Activated T-helper 1 cell treated with anti-CD3 and anti-CD28 coated beads, Interleukin-12 subunit alpha, Interleukin-12 subunit beta, Interleukin-2, Interleukin-4 antibody, amounts not matched to agents 30 ng/mL and 10 ng/mL and 1 ng/mL, durations not matched to agents 14 hours and 24 hours and 36 hours (primary cell): ENCODE results near the gene MYBPH. TPM values are rescaled to one million over a fixed set of nuclear protein-coding genes. Genes with fewer than 3 reads are reported as not detected.

ENCODE experiments used
- DNase-seq: peaks from one replicate; pipeline ENCODE4 v3.0.0; 2021; ENCODE audit warnings: low spot score
- H3K27ac Mint-ChIP-seq: one replicate; pipeline ENCODE4 v1.8.0; 2021; ENCODE audit warnings: mild to moderate bottlenecking, mixed read lengths
- H3K27me3 Mint-ChIP-seq: one replicate; pipeline ENCODE4 v1.8.0; 2022; ENCODE audit warnings: mild to moderate bottlenecking, moderate library complexity, mixed read lengths; ENCODE audit not compliant: insufficient read depth
- H3K36me3 Mint-ChIP-seq: one replicate; pipeline ENCODE4 v1.8.0; 2021; ENCODE audit warnings: low read depth, mixed read lengths
- H3K4me1 Mint-ChIP-seq: one replicate; pipeline ENCODE4 v1.8.0; 2021; ENCODE audit warnings: low read depth, mixed read lengths
- H3K4me3 Mint-ChIP-seq: one replicate; pipeline ENCODE4 v1.8.0; 2021; ENCODE audit warnings: mild to moderate bottlenecking, moderate library complexity, mixed read lengths
- H3K9me3 Mint-ChIP-seq: one replicate; pipeline ENCODE4 v1.8.0; 2021; ENCODE audit warnings: mixed read lengths
- intact Hi-C: fragments of 100-400 bp; cut with micrococcal nuclease; formaldehyde crosslinking; loops from one replicate; pipeline ENCODE4 v1.15.1; 2024
- total RNA-seq: library from RNA; stranded (reverse); gene quantifications from 2 replicates; pipeline ENCODE4 v1.2.3, GENCODE V29; 2022

The MYBPH gene
- total RNA-seq, 1 donor from 2014 or later, result not detected

DNA sequence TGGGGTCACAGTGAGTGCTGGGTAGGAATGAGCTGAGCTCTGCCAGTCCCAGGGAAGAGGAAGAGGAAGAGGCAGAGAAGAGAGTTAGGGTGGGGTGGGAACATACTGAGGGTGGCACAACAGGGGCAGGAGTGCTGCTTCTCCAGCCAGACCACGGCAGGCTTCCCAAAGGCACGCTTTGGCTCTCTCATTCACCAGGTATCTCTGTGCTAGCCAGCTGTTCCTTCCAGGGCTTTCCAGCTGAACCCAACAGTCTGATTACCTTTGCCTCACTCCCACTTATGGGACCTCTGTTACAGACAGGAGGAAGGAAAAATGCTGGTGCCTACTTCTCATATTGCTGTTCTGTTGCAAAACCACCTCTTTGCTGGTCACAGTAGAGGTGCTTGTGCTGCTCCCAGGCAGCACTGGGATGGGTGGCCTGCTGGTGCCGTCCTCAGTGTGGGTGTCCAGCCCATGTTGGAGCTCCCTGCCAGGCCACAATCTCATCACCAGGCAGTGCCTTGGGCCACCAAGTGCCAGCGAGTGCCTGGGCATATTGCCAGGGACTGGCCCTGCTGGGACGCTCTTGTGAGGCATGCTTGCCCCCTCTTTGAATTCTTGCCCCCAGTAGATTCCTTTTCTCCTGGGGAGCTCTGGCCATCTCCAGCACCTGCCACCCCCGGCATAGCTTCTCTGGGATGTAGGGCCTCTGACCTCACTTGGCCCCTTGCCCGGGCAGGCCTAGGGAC is 46.0 kb downstream of the MYBPH start:
- Mint-ChIP-seq H3K9me3 (no peaks in the 10 kb centered on the region), H3K27me3 (peaks cover 30% of the 10 kb centered on the region)
- intact Hi-C loops, result loop anchor here (10.0 kb wide), 1 partner anchor 315 kb away; no protein-coding TSS in a partner anchor

DNA sequence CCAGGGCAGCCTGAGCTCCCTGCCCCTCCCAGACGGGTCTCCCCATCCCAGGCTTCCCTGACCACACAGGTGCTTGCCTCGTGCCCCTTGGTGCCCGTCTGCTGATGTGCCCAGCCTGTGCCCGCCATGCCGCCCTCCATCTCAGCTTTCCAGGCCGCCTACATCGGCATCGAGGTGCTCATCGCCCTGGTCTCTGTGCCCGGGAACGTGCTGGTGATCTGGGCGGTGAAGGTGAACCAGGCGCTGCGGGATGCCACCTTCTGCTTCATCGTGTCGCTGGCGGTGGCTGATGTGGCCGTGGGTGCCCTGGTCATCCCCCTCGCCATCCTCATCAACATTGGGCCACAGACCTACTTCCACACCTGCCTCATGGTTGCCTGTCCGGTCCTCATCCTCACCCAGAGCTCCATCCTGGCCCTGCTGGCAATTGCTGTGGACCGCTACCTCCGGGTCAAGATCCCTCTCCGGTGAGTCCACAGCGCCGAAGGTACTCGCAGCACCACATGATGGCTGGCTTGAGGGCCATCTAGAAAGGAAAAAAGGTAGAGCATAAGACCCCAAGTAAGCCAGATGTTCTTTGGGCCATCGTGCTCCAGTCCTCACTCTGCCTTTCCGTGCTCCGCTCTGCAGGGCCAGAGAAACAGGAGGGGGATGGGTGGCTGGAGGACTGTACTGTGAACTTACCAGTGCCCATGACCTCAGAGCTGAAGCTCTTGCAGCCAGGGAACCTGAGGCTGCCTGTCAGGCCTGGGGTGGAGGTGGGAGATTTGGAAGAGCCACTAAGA is 46.7 kb downstream of the MYBPH start:
- Mint-ChIP-seq H3K4me1 (peaks cover 7% of the 10 kb centered on the region), H3K27me3 (peaks cover 30% of the 10 kb centered on the region), H3K27ac (no peak overlapping the region), H3K9me3 (no peaks in the 10 kb centered on the region), H3K36me3 (no peaks in the 10 kb centered on the region), H3K4me3 (no peak overlapping the region)
- no peak for DNase-seq
- intact Hi-C loops, result loop anchor here (10.0 kb wide), 1 partner anchor 316 kb away; no protein-coding TSS in a partner anchor

More for the DNA sequence above, 46.0 kb downstream of the MYBPH start:
- Mint-ChIP-seq H3K4me1 (peaks cover 7% of the 10 kb centered on the region), H3K4me3 (no peak overlapping the region), H3K27ac (no peak overlapping the region), H3K36me3 (no peaks in the 10 kb centered on the region)
- DNase-seq, result no peak

- Mint-ChIP-seq H3K4me1 (peaks cover 7% of the 10 kb centered on the region), H3K9me3 (no peaks in the 10 kb centered on the region), H3K4me3 (no peak overlapping the region), H3K36me3 (no peaks in the 10 kb centered on the region), H3K27me3 (peaks cover 32% of the 10 kb centered on the region), H3K27ac (no peak overlapping the region)
- no peak for DNase-seq
- intact Hi-C loops, result loop anchor here (10.0 kb wide), 1 partner anchor 316 kb away; no protein-coding TSS in a partner anchor
Measured at GRCh38 chr1:203128431-203128715, 47.3 kb downstream of the MYBPH start.

GRCh38 chr1:203127666-203128430 is 47.8 kb downstream of the MYBPH start, which contains the start of gene ADORA1:
Gene ADORA1 (plus strand): TSS chr1:203127726. CDS start chr1:203128842, 1,116 bp downstream.
- intact Hi-C loops, result loop anchor here (10.0 kb wide), 1 partner anchor 317 kb away; no protein-coding TSS in a partner anchor
- H3K27ac Mint-ChIP-seq, result no peak within 1 kb of the TSS
- DNase-seq, result no peak
- H3K4me3 Mint-ChIP-seq, result peak within 1 kb of the TSS; percentile 71
- H3K9me3 Mint-ChIP-seq, result no peaks in the 10 kb centered on the region
- H3K36me3 Mint-ChIP-seq, result no peaks in the 10 kb centered on the region
- peaks cover 7% of the 10 kb centered on the region for H3K4me1 Mint-ChIP-seq
- H3K27me3 Mint-ChIP-seq, result peaks cover 33% of the 10 kb centered on the region

DNA sequence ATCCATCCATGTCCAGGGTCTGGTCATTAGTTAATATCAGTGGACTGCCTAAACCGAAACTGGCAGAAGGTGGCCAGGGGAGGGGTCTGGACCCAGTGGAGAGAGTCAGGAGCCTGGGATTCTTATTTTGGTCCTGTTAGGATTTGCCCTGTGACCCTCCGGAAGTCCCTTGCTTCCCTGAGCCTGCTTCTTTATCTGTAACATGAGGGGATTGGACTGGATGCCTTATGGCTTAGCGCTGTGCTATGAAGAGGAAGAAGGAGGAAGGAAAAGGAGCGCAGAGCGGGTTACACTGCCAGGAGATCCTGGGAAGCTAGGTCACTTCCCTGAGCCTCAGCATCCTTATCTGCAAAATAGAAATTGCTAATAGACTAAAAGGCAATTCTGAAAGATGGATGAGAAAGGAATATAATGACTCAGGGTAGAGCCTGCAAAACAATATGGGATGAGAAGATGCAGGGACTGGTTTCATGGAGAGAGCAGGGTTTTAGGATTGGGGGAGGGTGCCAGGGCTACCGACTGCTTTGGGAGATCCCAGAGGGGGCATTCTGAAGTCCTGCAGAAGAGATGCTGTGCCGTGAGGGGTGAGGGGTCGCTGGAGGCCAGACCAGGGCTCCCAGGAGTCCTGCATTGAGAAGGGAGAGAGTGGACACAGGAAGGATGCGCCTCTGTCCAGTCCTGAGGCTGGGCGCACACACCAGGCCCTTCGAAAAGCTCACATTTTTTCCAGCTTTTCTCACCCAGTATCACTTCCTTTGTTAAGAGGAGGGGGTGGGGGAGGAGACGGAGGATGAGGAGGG is 48.6 kb downstream of the MYBPH start:
- peaks cover 7% of the 10 kb centered on the region for H3K4me1 Mint-ChIP-seq
- H3K36me3 Mint-ChIP-seq, result no peaks in the 10 kb centered on the region
- intact Hi-C loops, result loop anchor here (10.0 kb wide), 1 partner anchor 318 kb away; no protein-coding TSS in a partner anchor
- no peaks in the 10 kb centered on the region for H3K9me3 Mint-ChIP-seq
- no peak overlapping the region for H3K27ac Mint-ChIP-seq
- peaks cover 37% of the 10 kb centered on the region for H3K27me3 Mint-ChIP-seq
- peak overlapping the region; percentile 71 for H3K4me3 Mint-ChIP-seq
- DNase-seq, result no peak

DNA sequence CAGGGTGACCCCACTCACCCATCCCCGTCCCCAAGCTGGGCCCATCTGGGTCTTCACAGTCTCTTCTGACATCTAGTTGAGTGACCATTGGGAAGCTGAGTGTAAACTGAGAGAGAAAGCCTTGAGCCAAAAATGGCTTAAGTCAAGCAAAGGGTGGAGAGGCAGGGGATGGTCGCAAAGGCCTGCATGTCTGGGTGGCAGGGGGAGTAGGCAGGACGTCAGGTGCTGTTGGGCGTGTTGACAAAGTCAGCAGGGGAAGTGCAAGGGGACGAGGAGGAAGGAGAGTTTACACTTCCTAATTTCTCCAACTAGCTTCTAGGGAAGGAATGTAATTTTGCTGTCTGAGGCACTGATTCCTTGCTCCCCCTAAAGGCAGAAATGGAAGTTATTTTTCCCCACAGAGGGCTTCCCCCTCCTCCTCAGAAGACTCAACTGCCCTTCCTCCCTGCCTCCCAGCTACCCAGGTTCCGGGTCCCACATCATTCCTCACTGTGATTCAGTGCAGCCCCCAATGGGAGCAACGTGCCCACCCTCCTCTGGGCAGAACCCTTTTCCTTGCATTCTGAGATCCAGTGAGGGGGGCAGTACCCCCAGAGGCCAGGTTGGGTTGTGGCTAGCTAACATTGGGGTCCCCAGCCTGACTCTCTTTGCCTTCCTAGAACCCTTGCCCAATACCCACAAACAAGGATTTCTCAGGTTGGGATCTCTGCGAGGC is 49.3 kb downstream of the MYBPH start:
- no peaks in the 10 kb centered on the region for H3K9me3 Mint-ChIP-seq
- DNase-seq, result no peak
- no peak overlapping the region for H3K27ac Mint-ChIP-seq
- H3K4me1 Mint-ChIP-seq, result peaks cover 14% of the 10 kb centered on the region
- intact Hi-C loops, result loop anchor here (10.0 kb wide), 1 partner anchor 318 kb away; no protein-coding TSS in a partner anchor
- H3K4me3 Mint-ChIP-seq, result no peak overlapping the region
- no peaks in the 10 kb centered on the region for H3K36me3 Mint-ChIP-seq
- peaks cover 43% of the 10 kb centered on the region for H3K27me3 Mint-ChIP-seq

- intact Hi-C loops, result loop anchor here (10.0 kb wide), 1 partner anchor 320 kb away; no protein-coding TSS in a partner anchor
- H3K27ac Mint-ChIP-seq, result no peak overlapping the region
- peaks cover 55% of the 10 kb centered on the region for H3K27me3 Mint-ChIP-seq
- H3K36me3 Mint-ChIP-seq, result no peaks in the 10 kb centered on the region
- no peak overlapping the region for H3K4me3 Mint-ChIP-seq
- peaks cover 19% of the 10 kb centered on the region for H3K4me1 Mint-ChIP-seq
- DNase-seq, result no peak
- H3K9me3 Mint-ChIP-seq, result no peaks in the 10 kb centered on the region
Measured at GRCh38 chr1:203124546-203125317, 50.9 kb downstream of the MYBPH start.

DNA sequence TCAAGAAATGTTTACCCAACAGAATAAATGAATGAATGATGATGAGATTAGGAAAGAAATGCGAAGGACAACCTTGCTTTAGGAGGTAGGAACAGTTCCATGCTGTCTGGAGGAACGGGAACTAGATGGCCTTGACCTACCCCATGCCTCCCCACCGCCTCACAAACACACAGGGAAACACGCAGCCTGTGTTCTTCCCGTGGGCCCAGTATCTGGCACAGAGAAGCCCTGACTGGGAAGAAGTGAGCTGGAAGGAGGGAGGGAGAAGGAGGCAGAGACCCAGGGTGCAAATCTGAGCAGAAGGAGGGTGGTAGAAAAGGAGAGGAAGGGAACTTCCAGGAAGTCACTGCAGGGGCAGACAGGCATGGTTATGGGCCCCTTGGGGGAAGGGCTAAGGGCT is 51.6 kb downstream of the MYBPH start:
- no peak for DNase-seq
- intact Hi-C loops, result loop anchor here (10.0 kb wide), 1 partner anchor 321 kb away; no protein-coding TSS in a partner anchor
- H3K27me3 Mint-ChIP-seq, result peaks cover 52% of the 10 kb centered on the region
- no peak overlapping the region for H3K4me3 Mint-ChIP-seq
- H3K4me1 Mint-ChIP-seq, result peaks cover 19% of the 10 kb centered on the region
- H3K36me3 Mint-ChIP-seq, result no peaks in the 10 kb centered on the region
- H3K9me3 Mint-ChIP-seq, result no peaks in the 10 kb centered on the region
- H3K27ac Mint-ChIP-seq, result no peak overlapping the region

- Mint-ChIP-seq H3K27ac (no peak overlapping the region), H3K4me1 (peaks cover 16% of the 10 kb centered on the region), H3K4me3 (no peak overlapping the region), H3K36me3 (no peaks in the 10 kb centered on the region), H3K9me3 (no peaks in the 10 kb centered on the region), H3K27me3 (peaks cover 52% of the 10 kb centered on the region)
- intact Hi-C loops, result loop anchor here (10.0 kb wide), 1 partner anchor 323 kb away; no protein-coding TSS in a partner anchor
- no peak for DNase-seq
Measured at GRCh38 chr1:203122159-203122558, 53.5 kb downstream of the MYBPH start.

- no peaks in the 10 kb centered on the region for H3K9me3 Mint-ChIP-seq
- peaks cover 44% of the 10 kb centered on the region for H3K27me3 Mint-ChIP-seq
- H3K4me1 Mint-ChIP-seq, result peaks cover 11% of the 10 kb centered on the region
- H3K36me3 Mint-ChIP-seq, result no peaks in the 10 kb centered on the region
- no peak overlapping the region for H3K4me3 Mint-ChIP-seq
- H3K27ac Mint-ChIP-seq, result no peak overlapping the region
- DNase-seq, result no peak
- intact Hi-C loops, result loop anchor here (10.0 kb wide), 1 partner anchor 323 kb away; no protein-coding TSS in a partner anchor
Measured at GRCh38 chr1:203121186-203122015, 54.2 kb downstream of the MYBPH start.
